CD4-positive, CD25-positive, alpha-beta regulatory T cell (primary cell): ENCODE measurements around the gene TRNP1. TPM values are rescaled to one million over a fixed set of nuclear protein-coding genes. Genes with fewer than 3 reads are reported as not detected.
A peak's percentile ranks its signal among the peaks of the same experiment; 100 is the strongest.

Experiments used
- ATAC-seq, 2 donors: fragments of 150-1000 bp; cut with Tn5 transposase; one replicate each; pipeline ENCODE4 v1.10.0; 2021; ENCODE audit warnings: low read depth in 2 of 2, moderate number of reproducible peaks in 2 of 2, moderate library complexity in 1 of 2
- DNase-seq, 3 donors: peaks; one replicate each; pipeline versions ENCODE4 v3.0.0 to v3.0.0-alpha.2; 2012 to 2022; ENCODE audit warnings: mixed read lengths in 1 of 3
- H3K27ac ChIP-seq: one replicate; pipeline ENCODE4 v1.7.0; 2013; ENCODE audit warnings: mild to moderate bottlenecking, low read length; ENCODE audit not compliant: insufficient read depth, poor library complexity, severe bottlenecking
- H3K27me3 ChIP-seq: one replicate; pipeline ENCODE4 v1.7.0; 2013; ENCODE audit warnings: low read length; ENCODE audit not compliant: control insufficient read depth, insufficient read depth
- H3K36me3 ChIP-seq: one replicate; pipeline ENCODE4 v1.7.0; 2013; ENCODE audit warnings: mild to moderate bottlenecking, low read length, moderate library complexity; ENCODE audit not compliant: control insufficient read depth, insufficient read depth
- H3K4me1 ChIP-seq: 2 replicates; pipeline ENCODE4 v1.7.0; 2013; ENCODE audit warnings: mild to moderate bottlenecking, low read length; ENCODE audit not compliant: insufficient read depth, control insufficient read depth, poor library complexity, severe bottlenecking
- H3K4me3 ChIP-seq: one replicate; pipeline ENCODE4 v1.7.0; 2013; ENCODE audit warnings: low read depth, mild to moderate bottlenecking, low read length, moderate library complexity
- H3K9me3 ChIP-seq, 2 experiments: 1 replicate in 1 of 2; 2 replicates in 1 of 2; pipeline ENCODE4 v1.7.0; 2013; ENCODE audit warnings: low read length in 2 of 2, mild to moderate bottlenecking in 1 of 2, moderate library complexity in 1 of 2; ENCODE audit not compliant: control insufficient read depth in 2 of 2
- H3K27ac Mint-ChIP-seq, 3 donors: one replicate each; pipeline ENCODE4 v1.8.0; 2020 to 2022; ENCODE audit warnings: mild to moderate bottlenecking in 3 of 3, mixed read lengths in 3 of 3, moderate library complexity in 2 of 3
- H3K27me3 Mint-ChIP-seq: one replicate; pipeline ENCODE4 v1.8.0; 2022; ENCODE audit warnings: mild to moderate bottlenecking, mixed read lengths
- H3K36me3 Mint-ChIP-seq: one replicate; pipeline ENCODE4 v1.8.0; 2020; ENCODE audit warnings: mixed read lengths
- H3K4me1 Mint-ChIP-seq, 4 donors: one replicate each; pipeline ENCODE4 v1.8.0; 2020 to 2022; ENCODE audit warnings: mixed read lengths in 4 of 4, mild to moderate bottlenecking in 1 of 4
- H3K4me3 Mint-ChIP-seq, 4 donors: one replicate each; pipeline ENCODE4 v1.8.0; 2020 to 2022; ENCODE audit warnings: mild to moderate bottlenecking in 4 of 4, mixed read lengths in 4 of 4, moderate library complexity in 3 of 4
- H3K9me3 Mint-ChIP-seq, 7 donors: one replicate each; pipeline ENCODE4 v1.8.0; 2020 to 2022; ENCODE audit warnings: mixed read lengths in 7 of 7, mild to moderate bottlenecking in 3 of 7, moderate library complexity in 2 of 7
- polyA plus RNA-seq, 4 donors: library from polyadenylated mRNA; unstranded; fragments of 300-500 nt; fragmentation: Illumina TruSeq; gene quantifications; one replicate each; pipeline ENCODE4 v1.2.3, GENCODE V29; 2021
- total RNA-seq: library from RNA; stranded (reverse); gene quantifications from one replicate; pipeline ENCODE4 v1.2.3, GENCODE V29; 2022

The TRNP1 gene
- total and polyA plus RNA-seq, 5 donors from 2014 or later, result not detected

GRCh38 chr1:26959722-26960624 is 33.5 kb upstream of the TRNP1 start, which contains the start of gene KDF1:
Gene KDF1, minus strand, starts transcription at chr1:26960468. Its CDS starts 8,088 bp downstream, at chr1:26952380.
- Histone ChIP-seq H3K27ac (no peak within 1 kb of the TSS), H3K4me3 (peak within 1 kb of the TSS; percentile 32), H3K9me3 (peaks cover 0 to 3% of the 10 kb centered on the region in 2 experiments), H3K36me3 (no peaks in the 10 kb centered on the region), H3K4me1 (peaks cover 13% of the 10 kb centered on the region), H3K27me3 (peaks cover 15% of the 10 kb centered on the region)
- peak; percentile 44 to 60 (median 51) for DNase-seq
- H3K9me3 Mint-ChIP-seq, result peaks cover 0 to 3% (median 0%) of the 10 kb centered on the region in 7 donors
- H3K4me3 Mint-ChIP-seq, result peak within 1 kb of the TSS; percentile 74 to 89 (median 84)
- H3K36me3 Mint-ChIP-seq, result peaks cover 6% of the 10 kb centered on the region
- H3K27me3 Mint-ChIP-seq, result peaks cover 58% of the 10 kb centered on the region
- peak; percentile 86 to 89 for ATAC-seq
- no peak within 1 kb of the TSS for H3K27ac Mint-ChIP-seq
- H3K4me1 Mint-ChIP-seq, result peaks cover 0 to 12% (median 4%) of the 10 kb centered on the region in 4 donors

- peaks cover 6% of the 10 kb centered on the region for H3K36me3 Mint-ChIP-seq
- peaks cover 53% of the 10 kb centered on the region for H3K27me3 Mint-ChIP-seq
Measured at GRCh38 chr1:26960625-26960966, 32.9 kb upstream of the TRNP1 start.

GRCh38 chr1:26961826-26962225 is 31.7 kb upstream of the TRNP1 start:
- Mint-ChIP-seq H3K27me3 (peaks cover 52% of the 10 kb centered on the region), H3K4me3 (peak overlapping the region in 2 of 4 donors; percentile 58 to 85), H3K4me1 (peaks cover 0 to 12% (median 4%) of the 10 kb centered on the region in 4 donors), H3K27ac (no peak overlapping the region), H3K36me3 (no peaks in the 10 kb centered on the region), H3K9me3 (no peaks in the 10 kb centered on the region)
- Histone ChIP-seq H3K4me1 (peaks cover 13% of the 10 kb centered on the region), H3K27ac (no peak overlapping the region), H3K9me3 (no peaks in the 10 kb centered on the region), H3K4me3 (no peak overlapping the region), H3K36me3 (no peaks in the 10 kb centered on the region), H3K27me3 (peaks cover 15% of the 10 kb centered on the region)
- ATAC-seq (no peak), DNase-seq (no peak)

More at GRCh38 chr1:26960625-26960966, 32.9 kb upstream of the TRNP1 start:
- Histone ChIP-seq H3K27me3 (peaks cover 15% of the 10 kb centered on the region), H3K27ac (no peak overlapping the region), H3K4me1 (peaks cover 13% of the 10 kb centered on the region), H3K36me3 (no peaks in the 10 kb centered on the region), H3K4me3 (peak overlapping the region; percentile 32), H3K9me3 (peaks cover 0 to 3% of the 10 kb centered on the region in 2 experiments)
- H3K9me3 Mint-ChIP-seq, result peaks cover 0 to 3% (median 0%) of the 10 kb centered on the region in 7 donors
- no peak overlapping the region for H3K27ac Mint-ChIP-seq
- DNase-seq (no peak), ATAC-seq (no peak)
- H3K4me1 Mint-ChIP-seq, result peaks cover 0 to 12% (median 4%) of the 10 kb centered on the region in 4 donors
- peak overlapping the region; percentile 58 to 89 (median 80) for H3K4me3 Mint-ChIP-seq

- Mint-ChIP-seq H3K27ac (no peak overlapping the region), H3K9me3 (no peaks in the 10 kb centered on the region), H3K4me3 (no peak overlapping the region), H3K4me1 (peaks cover 0 to 7% (median 4%) of the 10 kb centered on the region in 4 donors), H3K27me3 (peaks cover 38% of the 10 kb centered on the region), H3K36me3 (no peaks in the 10 kb centered on the region)
- no peak overlapping the region for H3K27ac ChIP-seq
- H3K4me3 ChIP-seq, result no peak overlapping the region
- no peak for ATAC-seq
- H3K27me3 ChIP-seq, result peaks cover 9% of the 10 kb centered on the region
- DNase-seq, result no peak
- H3K36me3 ChIP-seq, result no peaks in the 10 kb centered on the region
- no peaks in the 10 kb centered on the region for H3K9me3 ChIP-seq
- peaks cover 4% of the 10 kb centered on the region for H3K4me1 ChIP-seq
Measured at GRCh38 chr1:26965213-26965612, 28.3 kb upstream of the TRNP1 start.

GRCh38 chr1:26965628-26966027 is 27.9 kb upstream of the TRNP1 start:
- H3K4me1 Mint-ChIP-seq, result peaks cover 0 to 4% (median 2%) of the 10 kb centered on the region in 4 donors
- no peak overlapping the region for H3K4me3 Mint-ChIP-seq
- no peaks in the 10 kb centered on the region for H3K36me3 Mint-ChIP-seq
- peaks cover 35% of the 10 kb centered on the region for H3K27me3 Mint-ChIP-seq
- Histone ChIP-seq H3K27ac (no peak overlapping the region), H3K36me3 (no peaks in the 10 kb centered on the region), H3K27me3 (peaks cover 8% of the 10 kb centered on the region), H3K4me3 (no peak overlapping the region), H3K4me1 (no peaks in the 10 kb centered on the region), H3K9me3 (no peaks in the 10 kb centered on the region)
- H3K9me3 Mint-ChIP-seq, result no peaks in the 10 kb centered on the region
- no peak for ATAC-seq
- DNase-seq, result no peak
- H3K27ac Mint-ChIP-seq, result peak overlapping the region in 1 of 3 donors; percentile 63

- H3K27ac Mint-ChIP-seq, result no peak overlapping the region
- no peaks in the 10 kb centered on the region for H3K9me3 ChIP-seq
- H3K27me3 Mint-ChIP-seq, result peaks cover 20% of the 10 kb centered on the region
- peaks cover 0 to 3% (median 0%) of the 10 kb centered on the region in 7 donors for H3K9me3 Mint-ChIP-seq
- H3K4me3 Mint-ChIP-seq, result no peak overlapping the region
- no peaks in the 10 kb centered on the region for H3K4me1 ChIP-seq
- H3K4me1 Mint-ChIP-seq, result no peaks in the 10 kb centered on the region
- no peak overlapping the region for H3K4me3 ChIP-seq
- DNase-seq, result no peak
- H3K36me3 ChIP-seq, result no peaks in the 10 kb centered on the region
- no peaks in the 10 kb centered on the region for H3K36me3 Mint-ChIP-seq
- no peak overlapping the region for H3K27ac ChIP-seq
- no peak for ATAC-seq
- H3K27me3 ChIP-seq, result no peaks in the 10 kb centered on the region
Measured at GRCh38 chr1:26970810-26971209, 22.7 kb upstream of the TRNP1 start.

- Mint-ChIP-seq H3K27me3 (peaks cover 21% of the 10 kb centered on the region), H3K4me3 (no peak overlapping the region), H3K9me3 (peaks cover 0 to 3% (median 0%) of the 10 kb centered on the region in 7 donors), H3K27ac (no peak overlapping the region), H3K36me3 (no peaks in the 10 kb centered on the region), H3K4me1 (no peaks in the 10 kb centered on the region)
- Histone ChIP-seq H3K27ac (no peak overlapping the region), H3K36me3 (no peaks in the 10 kb centered on the region), H3K27me3 (no peaks in the 10 kb centered on the region), H3K9me3 (no peaks in the 10 kb centered on the region), H3K4me3 (no peak overlapping the region), H3K4me1 (no peaks in the 10 kb centered on the region)
- ATAC-seq (no peak), DNase-seq (no peak)
Measured at GRCh38 chr1:26971590-26971989, 21.9 kb upstream of the TRNP1 start.
